HG03469 (cell line): Measurements from ENCODE around the gene ATP6V1G3.
A peak's percentile ranks its signal among the peaks of the same experiment; 100 is the strongest.
"Not testable (repeated sequence)": the region's sequence is repeated elsewhere in the genome, so short reads cannot be mapped to it uniquely, and the experiment has no call there.

ENCODE experiments used
- ATAC-seq: cut with Tn5 transposase; IDR thresholded peaks from one replicate; pipeline ENCODE4 v1.9.1; 2021; ENCODE audit warnings: mild to moderate bottlenecking, moderate library complexity, moderate number of reproducible peaks; ENCODE audit not compliant: unreplicated experiment

The ATP6V1G3 gene

GRCh38 chr1:198543670-198544260 is 3.3 kb upstream of the ATP6V1G3 start:
- peak; percentile 85 for ATAC-seq

GRCh38 chr1:198542632-198543031 is 2.2 kb upstream of the ATP6V1G3 start:
- no peak for ATAC-seq

GRCh38 chr1:198541737-198542136 is 1.3 kb upstream of the ATP6V1G3 start:
- ATAC-seq: no peak

GRCh38 chr1:198538579-198539364 is 1.7 kb downstream of the ATP6V1G3 start:
- no peak for ATAC-seq

- no peak for ATAC-seq
Observed at GRCh38 chr1:198535631-198536030, 4.8 kb downstream of the ATP6V1G3 start.

- no peak for ATAC-seq
Observed at GRCh38 chr1:198534548-198535418, 5.7 kb downstream of the ATP6V1G3 start.

- no peak for ATAC-seq
Observed at GRCh38 chr1:198531891-198532290, 8.6 kb downstream of the ATP6V1G3 start.

GRCh38 chr1:198530953-198531352 is 9.5 kb downstream of the ATP6V1G3 start:
- ATAC-seq: no peak

GRCh38 chr1:198529414-198529813 is 11.1 kb downstream of the ATP6V1G3 start:
- no peak for ATAC-seq

GRCh38 chr1:198528364-198528763 is 12.1 kb downstream of the ATP6V1G3 start:
- no peak for ATAC-seq

- ATAC-seq: no peak
Observed at GRCh38 chr1:198524556-198524955, 15.9 kb downstream of the ATP6V1G3 start.

- ATAC-seq: not testable (repeated sequence)
Observed at GRCh38 chr1:198524127-198524526, 16.4 kb downstream of the ATP6V1G3 start.

- no peak for ATAC-seq
Observed at GRCh38 chr1:198523182-198523950, 17.1 kb downstream of the ATP6V1G3 start.

GRCh38 chr1:198520524-198521254 is 19.8 kb downstream of the ATP6V1G3 start:
- peak; percentile 83 for ATAC-seq

GRCh38 chr1:198519639-198520501 is 20.6 kb downstream of the ATP6V1G3 start:
- ATAC-seq: no peak

GRCh38 chr1:198517623-198518199 is 22.8 kb downstream of the ATP6V1G3 start:
- no peak for ATAC-seq

GRCh38 chr1:198500096-198500495 is 40.4 kb downstream of the ATP6V1G3 start:
- no peak for ATAC-seq

GRCh38 chr1:198499588-198499987 is 40.9 kb downstream of the ATP6V1G3 start:
- no peak for ATAC-seq

GRCh38 chr1:198498881-198499280 is 41.6 kb downstream of the ATP6V1G3 start:
- ATAC-seq: no peak
